Activated gamma-delta T cell treated with Interleukin-2 at 50 U/mL for 16 hours (primary cell): ENCODE data around the gene SEPTIN1.

Experiments
- DNase-seq: peaks from one replicate; pipeline ENCODE4 v3.0.0-alpha.2; 2020

The SEPTIN1 gene

DNA sequence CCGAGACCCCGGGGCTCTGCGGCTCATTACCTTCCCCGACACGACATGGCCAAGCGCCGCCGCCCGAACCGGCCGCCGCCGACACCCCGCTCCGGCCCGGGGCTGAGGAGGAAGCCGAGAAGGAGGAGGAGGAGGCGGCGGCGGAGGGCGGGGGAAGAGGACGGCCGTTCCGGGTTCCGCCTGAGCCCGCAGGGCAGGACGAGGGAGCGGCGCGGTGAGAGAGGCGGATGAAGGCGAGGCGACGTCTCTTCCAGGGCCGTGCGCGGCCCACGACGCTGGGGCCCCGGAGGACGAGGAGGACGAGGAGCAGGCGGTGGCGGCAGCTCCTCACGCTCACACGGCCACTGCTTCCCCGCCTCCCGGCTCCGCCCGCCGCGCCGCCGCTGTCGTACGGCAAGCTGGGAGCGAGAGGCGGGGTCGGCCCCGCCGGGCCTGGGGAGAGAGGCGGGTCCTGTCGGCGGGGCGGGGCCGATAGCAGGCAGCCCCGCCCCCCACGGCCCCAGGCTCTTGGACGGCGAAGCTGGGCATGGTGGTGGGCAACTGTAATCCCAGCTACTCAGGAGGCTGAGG lies 47.2 kb downstream of the SEPTIN1 start:
- peak; percentile 76 for DNase-seq

DNA sequence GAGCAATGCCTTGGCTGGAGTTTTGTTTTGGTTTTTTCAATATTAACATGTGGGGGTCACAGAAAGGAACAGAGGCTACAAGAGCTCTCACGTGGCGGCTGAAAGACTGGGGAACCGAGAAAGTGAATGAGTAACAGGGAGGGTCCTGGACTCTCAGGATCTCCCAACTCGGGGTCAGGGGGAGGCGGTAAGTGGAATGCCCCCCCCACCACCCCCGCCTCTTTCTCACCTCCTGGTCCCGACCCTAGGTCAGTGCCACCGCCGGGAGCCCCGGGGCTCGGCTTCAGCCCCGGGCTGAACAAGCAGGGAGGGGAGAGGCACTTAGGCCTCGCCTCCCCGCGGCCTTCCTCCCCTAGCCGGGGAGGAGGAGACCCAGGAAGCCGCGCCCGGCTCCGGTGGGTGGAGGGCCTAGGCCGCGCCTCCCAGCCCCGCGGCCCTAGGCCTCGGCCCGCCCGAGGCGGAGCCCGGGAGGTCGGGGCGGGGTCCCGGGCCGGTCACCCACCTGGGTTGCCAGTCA lies 47.8 kb downstream of the SEPTIN1 start:
- peak; percentile 82 for DNase-seq
